GM18909 (cell line): ENCODE results near the gene QRICH2.

Experiments used
- ATAC-seq: cut with Tn5 transposase; IDR thresholded peaks from one replicate; pipeline ENCODE4 v1.9.1; 2021; ENCODE audit warnings: mild to moderate bottlenecking; ENCODE audit not compliant: unreplicated experiment, poor library complexity

Gene QRICH2

DNA sequence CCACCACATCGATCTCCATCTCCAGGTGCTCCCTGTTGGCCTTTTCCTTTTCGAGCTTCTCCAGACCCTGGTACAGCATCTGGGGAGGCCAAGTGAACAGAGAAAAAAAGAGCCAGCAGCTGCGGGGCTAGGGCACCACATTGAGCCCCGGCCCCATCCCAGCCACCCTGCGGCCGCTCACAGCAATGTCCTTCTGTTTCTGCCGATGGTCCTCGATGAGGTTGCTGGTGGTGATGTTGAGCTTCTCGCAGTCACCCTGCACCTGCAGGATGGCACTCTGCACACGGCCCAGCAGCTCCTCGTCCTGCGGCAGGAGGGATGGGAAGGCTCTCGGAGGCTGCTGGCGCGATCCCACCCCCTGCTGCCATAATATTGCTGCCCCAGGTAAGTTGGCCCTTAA is 27.4 kb downstream of the QRICH2 start:
- no peak for ATAC-seq

DNA sequence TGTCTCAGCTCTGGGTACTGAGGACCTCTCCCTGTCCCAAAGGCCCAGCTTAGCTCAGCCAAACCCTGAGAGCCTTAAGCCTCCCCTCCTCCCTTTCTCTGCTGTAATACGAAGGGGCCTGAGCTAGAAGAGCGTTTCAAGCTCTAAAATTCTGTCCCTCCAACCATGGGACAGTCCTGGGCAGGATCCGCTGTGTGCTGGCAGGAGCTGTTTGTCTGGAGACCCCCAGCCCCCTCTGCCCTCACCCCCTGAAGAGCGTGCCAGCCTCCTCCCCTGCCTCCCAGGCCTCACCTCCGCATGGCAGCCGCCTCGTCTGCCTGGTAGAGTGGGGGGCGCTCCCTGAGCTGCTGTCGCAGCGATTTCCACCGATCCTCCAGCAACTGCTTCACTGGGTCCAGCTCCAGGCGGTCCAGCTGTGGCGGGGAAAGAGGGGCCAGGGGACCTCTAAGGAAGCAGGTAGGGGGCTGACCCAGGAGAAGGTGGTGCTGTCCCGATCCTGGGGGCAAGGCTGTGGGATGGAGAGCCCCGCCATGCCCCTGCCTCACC is 28.3 kb downstream of the QRICH2 start:
- ATAC-seq, result no peak

DNA sequence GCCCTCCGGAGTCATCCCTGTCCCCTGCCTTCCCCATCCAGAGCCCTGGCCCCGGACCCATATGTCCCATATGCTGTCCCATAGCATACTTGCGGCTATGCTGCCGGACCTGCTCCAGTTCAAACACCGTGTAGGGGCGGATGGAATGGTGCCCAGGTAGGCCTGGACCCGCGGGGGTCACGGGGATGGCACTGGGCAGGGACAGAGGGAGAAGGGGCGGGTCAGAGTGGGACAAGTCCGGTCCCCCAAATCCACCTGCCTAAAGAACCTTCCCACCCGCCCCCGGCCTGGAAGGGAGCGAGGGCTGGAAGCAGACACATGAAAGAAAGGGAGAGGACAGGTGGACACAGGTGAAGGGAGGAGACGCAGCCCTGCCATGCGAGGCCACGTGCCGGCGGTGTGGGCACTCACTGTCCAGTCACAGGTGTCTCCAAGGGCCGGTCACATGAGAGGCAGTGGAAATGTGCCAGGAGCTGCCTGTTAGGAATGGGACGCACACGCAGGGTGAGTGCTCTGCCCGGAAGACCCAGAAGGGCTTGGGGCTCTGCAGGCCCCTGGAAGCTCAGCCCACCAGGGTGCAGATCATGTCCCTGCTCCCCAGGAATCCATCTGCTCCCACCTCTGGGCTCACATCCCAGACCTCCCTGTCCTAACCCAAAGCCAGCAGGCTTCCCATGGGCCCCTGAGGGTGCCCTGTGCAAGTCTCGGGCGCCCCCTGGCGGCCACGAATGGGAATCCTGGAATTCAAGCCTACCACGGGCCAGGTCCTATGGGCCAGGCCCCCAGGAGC is 28.9 kb downstream of the QRICH2 start:
- ATAC-seq, result peak; percentile 62

DNA sequence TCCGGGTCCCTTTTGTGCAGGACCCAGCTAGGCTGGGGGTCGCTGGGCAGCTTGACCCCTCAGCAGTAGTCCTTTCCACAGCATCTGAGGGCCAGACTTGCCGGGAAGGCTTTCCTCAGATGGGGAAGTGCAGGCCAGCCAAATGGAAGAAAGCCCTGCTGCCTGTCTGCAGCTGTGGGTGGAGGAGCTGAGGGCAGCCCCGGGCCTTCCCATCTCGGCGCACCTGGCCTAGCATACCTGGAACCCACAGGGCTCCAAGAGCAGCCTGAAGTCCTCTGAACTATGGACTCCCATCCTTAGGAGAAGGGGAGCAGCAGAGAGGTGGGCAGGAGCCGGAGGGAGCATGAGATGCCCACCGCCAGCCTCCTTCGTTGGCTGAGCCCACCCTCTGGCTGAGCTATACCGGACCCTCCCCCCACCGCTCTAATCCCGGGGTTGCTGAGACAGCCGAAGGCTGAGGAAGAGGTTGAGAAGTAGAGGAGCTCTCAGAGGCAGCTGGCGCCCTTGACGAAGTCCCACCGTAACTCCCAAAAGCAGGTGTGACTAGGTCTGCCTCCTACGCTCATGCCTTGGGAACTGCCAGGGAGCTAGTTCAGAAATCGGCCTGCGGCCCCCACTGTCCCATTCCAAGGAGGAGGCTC is 29.7 kb downstream of the QRICH2 start:
- no peak for ATAC-seq

DNA sequence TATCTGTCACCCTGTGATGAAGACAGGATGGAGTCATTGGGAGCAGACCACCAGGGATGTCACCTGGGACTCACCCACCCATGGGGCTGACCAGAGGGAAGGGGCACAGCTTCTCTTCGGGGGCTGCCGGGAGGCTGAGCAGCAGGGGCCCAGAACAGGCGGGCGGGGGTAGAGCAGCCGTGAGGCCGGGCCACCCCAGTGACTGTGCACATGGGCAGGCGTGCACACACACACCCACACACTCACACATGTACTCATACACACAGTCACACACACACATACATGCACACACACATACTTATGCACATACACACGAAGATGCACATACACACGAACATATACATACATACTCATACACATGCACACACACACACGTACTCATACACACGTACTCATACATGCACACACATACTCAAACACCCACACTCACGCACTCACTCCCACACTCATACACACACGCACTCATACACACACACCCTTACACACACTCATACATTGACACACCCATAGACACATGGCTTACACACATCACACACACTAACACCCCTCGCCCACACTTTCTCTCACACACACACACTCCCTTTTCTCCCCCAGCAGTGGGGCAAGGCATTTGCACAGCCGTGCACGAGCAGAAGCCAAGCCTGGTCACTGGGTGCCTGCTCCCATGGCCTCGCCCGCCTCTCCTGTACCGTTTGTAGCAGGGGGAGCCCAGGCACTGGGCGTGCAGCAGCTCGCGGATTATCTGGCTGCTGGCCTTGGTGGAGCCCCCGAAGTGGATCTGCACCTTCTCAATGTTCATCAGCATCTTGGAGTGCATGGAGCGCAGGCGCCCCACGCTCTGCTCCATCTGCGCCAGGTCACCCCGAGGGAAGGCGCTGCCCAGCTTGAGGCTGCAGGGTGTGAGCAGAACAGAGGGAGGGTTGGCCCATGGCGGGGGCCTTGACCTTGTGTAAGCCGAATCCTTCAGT is 30.5 kb downstream of the QRICH2 start:
- ATAC-seq, result no peak

DNA sequence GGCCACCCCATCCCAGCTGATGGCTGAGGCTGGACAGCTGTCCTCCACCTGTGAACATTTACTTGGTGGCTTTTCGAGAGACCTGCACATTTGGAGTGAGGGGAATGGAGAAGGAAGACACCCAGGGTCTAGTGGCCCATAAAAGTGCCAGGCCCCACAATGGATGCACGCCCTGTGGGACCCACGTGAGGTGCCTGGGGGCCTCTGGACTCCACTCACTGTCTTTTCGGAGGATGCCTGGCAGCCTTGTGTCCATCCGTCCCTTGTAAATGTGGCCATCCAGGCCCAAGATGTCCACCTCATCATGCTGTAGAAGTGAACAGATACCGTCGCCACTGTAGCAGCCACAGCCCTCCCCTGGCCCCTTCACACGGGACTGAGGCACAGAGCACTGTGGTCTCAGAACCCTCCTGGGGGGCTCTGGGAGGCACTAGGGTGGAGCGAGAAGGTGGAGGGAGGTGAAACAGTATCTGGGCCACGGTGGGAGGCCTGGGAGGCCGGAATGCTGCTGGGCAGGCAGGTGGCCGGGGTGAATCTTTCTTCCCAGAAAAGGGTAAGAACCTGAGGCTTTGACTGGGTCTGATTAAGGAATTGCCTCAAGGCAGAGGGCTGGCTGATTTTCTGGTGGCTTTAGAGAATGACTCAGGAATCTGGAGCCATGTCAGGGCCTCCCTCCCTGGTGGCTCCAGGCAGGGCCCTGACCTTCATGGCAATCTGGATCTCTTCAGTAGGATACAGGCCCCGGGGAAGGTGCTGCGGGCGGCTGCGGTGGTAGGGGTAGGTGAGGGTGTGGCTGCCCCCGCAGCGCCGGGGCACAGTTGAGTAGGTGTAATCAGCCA is 31.4 kb downstream of the QRICH2 start:
- no peak for ATAC-seq

DNA sequence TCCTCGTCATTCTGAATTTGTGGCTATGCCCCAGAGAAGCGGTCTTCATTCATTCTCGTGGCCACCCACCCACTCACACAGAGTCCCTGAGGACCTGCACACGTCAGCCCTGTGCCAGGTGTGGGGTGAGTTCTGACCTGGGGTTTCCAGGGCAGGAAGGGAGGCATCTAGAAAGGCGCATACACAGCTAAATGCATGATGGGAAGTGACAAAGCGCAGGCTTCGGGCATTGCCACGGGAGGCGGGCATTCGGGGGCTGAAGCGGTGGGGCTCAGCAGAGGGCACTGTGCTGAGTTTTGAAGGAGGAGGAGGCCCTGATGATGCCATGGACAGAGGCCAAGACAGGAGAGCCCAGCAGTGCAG is 32.0 kb downstream of the QRICH2 start:
- no peak for ATAC-seq

DNA sequence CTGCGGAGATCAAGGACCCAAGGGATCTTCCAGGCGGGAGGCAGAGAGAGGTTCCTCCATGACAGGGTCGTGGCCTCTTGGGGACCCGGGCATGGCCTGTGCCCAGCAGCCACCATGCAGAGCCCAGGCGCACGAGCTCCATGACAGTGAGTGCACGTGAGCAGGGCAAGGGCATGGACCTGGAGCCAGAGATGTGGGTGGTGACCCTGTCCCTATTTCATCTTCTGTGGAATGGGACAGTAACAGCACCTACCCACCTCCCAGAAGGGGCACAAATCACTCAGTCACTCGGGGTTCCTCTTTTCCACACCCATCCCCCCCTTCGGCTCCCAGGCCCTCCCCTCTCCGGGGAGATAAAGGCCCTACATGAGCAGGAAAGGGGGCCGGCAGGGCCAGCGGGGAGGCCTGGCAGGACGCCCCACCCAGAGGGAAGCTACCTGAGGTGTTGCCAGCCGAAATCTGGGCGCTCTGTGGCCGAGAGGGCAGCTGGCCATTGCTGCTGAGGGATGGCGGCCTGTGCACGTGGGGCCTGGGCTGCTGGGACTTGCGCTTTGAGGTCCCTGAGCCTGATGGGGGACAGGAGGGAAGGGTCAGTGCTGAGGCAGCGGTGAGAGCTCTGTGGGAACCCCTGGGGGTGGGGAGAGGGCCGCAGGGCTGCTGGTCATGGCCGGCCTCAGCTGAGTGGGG is 32.6 kb downstream of the QRICH2 start:
- no peak for ATAC-seq

DNA sequence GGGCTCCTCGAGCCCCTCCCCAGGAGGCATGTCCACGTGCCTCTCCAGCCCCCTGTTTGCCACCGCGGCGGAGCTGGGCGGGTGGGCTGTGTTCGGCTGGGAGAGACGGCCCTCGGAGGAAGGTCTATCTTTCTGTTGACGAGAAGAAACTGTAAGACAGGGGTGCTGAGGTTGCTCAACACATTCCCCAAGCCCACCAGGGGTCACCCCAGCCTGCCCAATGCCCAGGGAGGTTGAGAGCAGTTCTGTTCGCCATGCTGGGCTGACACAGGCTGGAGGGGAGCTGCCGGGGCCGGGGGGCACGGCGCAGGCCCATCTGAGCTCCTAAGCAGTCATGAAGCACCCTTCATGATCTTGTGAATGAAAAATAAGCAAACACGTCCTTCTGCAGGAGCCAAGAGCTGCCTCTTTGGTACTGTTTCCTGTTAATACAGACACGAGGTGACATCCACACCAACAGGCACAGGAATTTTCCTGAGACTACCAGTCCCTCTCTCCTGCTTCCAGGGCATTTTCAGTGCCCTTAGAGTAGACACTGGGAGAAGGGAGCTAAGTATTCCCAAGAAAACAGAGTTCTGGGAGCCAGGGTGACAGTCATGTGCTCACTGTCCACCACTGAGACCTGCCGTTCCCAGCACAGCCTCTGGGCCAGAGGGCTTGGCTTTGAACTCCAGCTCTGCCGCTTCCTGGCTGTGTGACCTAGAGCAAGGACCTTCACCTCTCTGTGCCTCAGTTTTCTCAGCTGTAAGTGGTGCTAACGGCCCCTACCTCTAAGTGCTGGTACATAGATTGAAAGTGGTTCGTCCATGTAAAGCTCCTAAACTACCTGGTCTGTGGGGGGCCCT is 33.7 kb downstream of the QRICH2 start:
- ATAC-seq, result no peak

DNA sequence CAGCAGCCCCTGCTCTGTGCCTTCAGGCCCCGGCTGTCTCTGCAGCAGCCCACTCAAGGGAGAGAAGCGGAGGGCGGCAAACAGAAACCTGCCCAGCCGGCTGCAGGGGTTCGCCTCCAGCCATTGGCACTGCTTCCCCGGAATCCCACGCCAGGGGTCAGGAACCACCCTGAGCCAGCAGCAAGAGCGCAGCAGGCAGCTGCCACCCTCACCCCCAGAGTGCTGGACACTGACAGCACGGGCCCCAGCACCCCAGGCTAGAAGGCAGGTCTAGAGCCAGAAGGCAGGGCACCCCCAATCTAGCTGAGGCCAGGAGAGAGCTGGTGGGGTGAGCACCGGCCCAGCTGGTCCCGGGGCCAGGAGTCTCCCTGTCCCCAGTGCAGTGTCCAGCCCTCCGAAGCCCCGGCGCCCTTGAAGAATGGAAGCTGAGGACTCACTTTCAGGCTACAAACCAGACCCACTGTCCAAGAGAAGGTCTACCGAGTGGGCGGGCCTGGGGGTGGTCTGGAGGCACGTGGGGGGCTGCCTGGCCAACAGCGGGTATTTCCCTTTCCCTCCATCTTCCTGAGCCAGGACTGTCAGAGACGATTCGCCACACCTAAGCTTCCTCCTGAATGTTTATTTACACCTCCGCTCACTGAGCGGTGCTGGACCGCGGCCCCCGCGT is 34.5 kb downstream of the QRICH2 start:
- ATAC-seq, result no peak

DNA sequence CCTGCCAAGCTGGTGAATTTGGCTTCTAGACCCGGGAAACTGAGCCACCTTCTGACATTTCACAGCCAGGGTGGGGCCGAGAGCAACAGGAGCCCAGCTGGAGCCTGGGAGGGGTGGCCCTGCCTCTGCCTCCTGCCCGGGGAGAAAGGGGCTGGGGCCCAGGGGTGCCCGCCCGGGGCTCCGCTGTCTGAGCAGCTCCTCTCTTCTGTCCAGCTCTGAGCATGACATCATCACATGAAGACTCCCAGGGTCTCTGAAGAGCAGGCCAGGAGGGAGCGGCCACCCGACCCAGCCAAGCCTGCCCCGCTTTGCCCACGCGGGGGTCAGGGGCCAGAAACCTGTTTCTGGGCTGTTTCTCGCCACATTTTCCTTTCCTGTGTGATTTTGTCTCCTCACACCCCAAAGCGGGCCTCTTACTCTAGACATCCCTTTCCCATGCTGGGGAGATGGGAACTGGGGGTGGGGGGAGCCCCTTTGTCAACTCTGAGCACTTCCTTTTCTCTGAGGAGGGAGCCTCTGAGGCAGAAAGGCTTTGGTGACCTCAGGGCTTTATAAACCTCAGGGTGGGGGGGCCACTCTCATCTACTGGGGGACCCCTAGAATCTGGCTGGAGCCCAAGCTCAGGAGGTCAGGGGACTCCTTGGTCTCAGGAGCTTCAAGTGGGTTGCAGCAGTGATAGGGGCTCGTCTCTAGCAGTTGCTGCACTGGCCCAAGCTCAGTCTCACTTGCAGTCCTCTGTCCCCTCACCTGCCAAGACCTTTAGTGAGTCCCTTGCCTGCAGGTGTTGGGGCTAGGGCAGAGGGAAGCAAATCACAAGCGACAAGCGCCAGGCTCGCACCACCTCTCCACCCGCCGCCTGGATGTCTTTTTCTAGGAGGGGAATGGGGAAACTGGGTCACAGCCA is 35.3 kb downstream of the QRICH2 start:
- ATAC-seq, result peak; percentile 16

DNA sequence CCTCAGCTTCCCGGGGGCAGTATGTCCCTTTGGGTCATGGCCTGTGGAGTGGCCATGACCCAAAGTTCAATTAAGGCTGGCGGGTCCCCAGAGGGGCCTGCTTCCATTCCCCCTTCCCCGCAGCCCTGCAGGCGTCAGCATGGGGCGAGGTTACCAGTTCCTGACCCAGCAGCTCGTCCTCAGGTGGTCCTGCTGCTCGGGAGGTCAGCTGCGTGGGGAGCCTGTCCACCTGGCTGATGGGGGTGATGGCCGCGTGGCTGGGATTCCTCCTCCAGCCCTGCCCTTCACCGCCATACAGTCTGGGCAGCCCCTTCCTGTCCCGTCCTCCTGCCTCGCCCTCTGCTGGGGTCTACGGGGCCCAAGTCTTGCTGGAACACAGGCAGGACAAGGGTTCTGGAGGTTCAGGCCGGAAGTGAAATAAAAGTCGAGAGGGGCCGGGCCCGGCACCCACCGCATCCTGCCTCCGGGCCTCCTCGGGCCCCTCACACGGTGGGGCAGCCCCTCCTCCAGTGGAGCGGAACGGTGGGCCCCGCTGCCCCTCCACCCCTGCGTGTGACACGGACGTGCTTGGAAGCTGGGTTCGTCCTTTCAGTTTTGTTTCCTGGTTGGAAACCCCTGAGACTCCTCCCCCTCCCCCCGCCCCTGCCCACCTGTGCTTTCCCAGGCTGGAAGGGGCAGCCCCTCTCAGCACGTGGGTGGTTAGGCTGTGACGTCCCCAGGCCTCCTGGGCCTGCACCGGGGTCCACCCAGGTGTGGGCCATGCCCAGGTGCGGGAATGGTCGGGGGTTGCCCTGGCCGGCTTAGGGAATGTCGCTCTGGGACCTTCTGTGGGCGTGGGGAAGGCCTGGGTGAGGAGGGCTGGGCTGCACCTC is 36.2 kb downstream of the QRICH2 start:
- ATAC-seq, result peak; percentile 59

DNA sequence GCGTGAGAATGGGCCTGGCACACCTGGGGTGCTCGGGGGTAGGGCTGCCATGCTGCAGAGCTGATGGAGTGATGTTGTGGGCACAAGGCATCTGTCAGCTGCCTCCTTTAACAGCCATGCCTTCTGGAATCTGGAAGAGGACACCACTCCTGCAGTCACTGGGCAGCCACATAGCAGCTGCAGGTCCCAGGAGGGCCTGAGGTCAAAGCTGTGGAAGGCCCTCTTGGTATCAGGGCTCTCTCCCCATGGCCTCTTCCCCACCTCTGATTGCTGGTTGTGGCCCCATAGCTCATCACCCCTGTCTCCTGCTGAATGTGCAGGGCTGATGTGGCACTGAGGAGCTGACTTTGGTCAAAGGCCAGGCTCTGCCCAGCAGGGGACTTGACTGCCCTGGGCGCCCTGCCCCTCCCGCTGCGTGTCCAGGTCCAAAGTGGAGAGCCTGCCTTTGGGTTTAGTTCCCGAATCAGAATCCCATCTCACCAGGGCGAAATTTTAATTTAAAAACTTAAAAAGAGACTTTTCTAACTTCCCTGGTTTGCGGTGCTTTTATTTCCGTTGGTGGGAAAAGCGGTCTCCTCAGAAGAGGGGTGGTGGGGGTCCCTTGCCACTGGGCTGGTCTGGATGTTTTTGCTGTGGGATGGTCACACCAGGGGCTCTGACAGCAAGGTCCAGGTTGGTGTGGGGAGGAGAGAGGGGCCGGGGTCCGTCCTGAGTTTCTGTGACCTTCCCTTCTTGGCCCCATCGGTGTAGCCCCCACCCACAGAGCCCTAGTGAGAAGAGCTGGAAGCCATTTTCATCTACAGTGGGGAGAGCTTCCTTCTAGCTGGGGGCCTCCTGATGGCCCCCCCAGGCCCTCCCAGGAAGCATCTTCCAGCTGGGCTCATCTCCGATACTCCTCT is 37.1 kb downstream of the QRICH2 start:
- ATAC-seq, result peak; percentile 6

DNA sequence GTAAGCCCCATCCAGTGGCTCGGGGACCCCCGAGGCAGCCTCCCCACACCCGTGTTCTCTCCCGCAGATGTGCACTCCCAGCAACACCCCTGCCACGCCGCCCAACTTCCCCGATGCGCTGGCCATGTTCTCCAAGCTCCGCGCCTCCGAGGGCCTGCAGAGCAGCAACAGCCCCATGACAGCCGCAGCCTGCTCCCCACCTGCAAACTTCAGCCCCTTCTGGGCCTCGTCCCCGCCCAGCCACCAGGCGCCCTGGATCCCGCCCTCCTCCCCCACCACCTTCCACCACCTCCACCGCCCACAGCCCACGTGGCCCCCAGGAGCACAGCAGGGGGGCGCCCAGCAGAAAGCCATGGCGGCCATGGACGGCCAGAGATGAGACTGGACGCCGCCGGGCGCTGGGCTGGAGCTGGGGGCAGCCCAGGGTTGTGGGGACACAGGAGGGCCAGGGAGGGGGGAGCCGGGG is 37.9 kb downstream of the QRICH2 start:
- ATAC-seq, result no peak
